Hepatocyte (in vitro differentiated cells): ENCODE data around the gene CHKB.

ENCODE experiments used
- EZH2 ChIP-seq: fragments of 200-600 bp; sonication (generic); IDR thresholded peaks from 2 replicates; pipeline ENCODE4 v1.6.1; 2016; ENCODE audit warnings: antibody characterized with exemption, mild to moderate bottlenecking, borderline replicate concordance
- EZH2phosphoT487 ChIP-seq: fragments of 200-600 bp; sonication (generic); IDR thresholded peaks from one replicate; pipeline ENCODE4 v1.6.1; 2018; ENCODE audit warnings: antibody characterized with exemption, mild to moderate bottlenecking, low read depth, moderate library complexity; ENCODE audit not compliant: unreplicated experiment, severe bottlenecking
- TF ChIP-seq, protein P1 (sequence below): fragments of 200-600 bp; sonication (generic); IDR thresholded peaks from 2 replicates; pipeline ENCODE4 v1.5.1; 2016; ENCODE audit warnings: antibody characterized with exemption, mild to moderate bottlenecking; ENCODE audit not compliant: poor library complexity

DNA sequence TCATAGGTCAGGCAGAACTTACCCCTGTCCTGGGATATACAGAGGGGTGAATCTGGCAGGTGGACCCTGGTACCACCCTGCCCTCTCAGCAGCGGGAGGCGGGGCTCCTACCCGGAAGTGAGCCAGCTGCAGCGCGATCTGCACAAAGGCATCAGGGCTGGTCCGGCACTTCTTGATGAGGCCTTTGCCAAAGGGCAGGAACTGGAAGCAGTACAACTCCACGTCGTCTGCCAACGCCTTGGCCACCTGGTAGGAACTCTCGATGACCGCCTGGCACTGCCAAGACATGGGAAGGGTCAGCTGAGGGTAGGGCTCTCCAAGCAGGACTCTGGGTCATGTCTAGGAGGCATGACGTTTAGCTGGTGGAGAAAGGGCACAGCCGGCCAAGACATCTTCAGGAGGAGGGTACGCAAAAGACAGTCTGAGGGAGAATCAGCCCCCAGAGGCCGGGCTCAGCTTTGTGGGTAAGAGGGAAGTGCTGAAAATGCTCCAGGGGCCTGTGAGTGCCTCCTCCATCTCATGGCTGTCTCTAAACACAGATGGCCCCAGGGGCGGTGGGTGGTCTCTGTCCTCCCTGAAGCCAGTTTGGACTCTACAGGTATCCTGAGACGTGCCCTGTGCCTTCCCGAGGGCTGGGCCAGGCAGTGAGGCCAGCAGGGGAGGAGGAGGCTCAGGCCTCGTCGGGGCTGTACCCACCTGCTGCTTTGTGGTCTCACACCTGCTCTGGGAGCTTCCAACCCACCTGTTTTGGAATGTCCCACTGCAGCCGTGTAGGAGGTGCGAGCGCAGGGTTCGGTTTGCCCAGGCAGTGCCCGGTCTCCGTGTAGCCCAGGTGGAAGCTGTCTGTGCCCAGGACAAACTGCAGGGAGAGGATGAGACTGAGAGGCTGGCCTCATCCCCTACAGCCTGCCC is 11.1 kb downstream of the CHKB start:
- TF ChIP-seq, protein P1, sequence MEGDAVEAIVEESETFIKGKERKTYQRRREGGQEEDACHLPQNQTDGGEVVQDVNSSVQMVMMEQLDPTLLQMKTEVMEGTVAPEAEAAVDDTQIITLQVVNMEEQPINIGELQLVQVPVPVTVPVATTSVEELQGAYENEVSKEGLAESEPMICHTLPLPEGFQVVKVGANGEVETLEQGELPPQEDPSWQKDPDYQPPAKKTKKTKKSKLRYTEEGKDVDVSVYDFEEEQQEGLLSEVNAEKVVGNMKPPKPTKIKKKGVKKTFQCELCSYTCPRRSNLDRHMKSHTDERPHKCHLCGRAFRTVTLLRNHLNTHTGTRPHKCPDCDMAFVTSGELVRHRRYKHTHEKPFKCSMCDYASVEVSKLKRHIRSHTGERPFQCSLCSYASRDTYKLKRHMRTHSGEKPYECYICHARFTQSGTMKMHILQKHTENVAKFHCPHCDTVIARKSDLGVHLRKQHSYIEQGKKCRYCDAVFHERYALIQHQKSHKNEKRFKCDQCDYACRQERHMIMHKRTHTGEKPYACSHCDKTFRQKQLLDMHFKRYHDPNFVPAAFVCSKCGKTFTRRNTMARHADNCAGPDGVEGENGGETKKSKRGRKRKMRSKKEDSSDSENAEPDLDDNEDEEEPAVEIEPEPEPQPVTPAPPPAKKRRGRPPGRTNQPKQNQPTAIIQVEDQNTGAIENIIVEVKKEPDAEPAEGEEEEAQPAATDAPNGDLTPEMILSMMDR, result no peak
- TF ChIP-seq EZH2, result no peak
- TF ChIP-seq EZH2phosphoT487, result no peak
